ENCODE results near the gene STYK1.

Gene STYK1

DNA sequence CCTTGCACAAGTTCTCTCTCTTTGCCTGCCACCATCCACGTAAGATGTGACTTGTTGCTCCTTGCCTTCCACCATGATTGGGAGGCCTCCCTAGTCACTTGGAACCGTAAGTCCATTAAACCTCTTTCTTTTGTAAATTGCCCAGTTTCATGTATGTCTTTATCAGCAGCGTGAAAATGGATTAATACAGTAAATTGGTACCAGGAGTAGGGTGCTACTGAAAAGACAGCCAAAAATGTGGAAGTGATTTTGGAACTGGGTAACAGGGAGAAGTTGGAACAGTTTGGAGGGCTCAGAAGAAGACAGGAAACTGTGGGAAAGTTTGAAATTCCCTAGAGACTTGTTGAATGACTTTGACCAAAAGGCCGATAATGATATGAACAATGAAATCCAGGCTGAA is 27.9 kb downstream of the STYK1 start:
- in situ Hi-C loops (cut with MboI; ENCODE audit: low pct_unique_long_range_greater_than_20kb, low sequenced_read_pairs, unreplicated experiment), result no loop called here
- no peak for DNase-seq (ENCODE audit: low spot score)
- TF ChIP-seq, protein P1, sequence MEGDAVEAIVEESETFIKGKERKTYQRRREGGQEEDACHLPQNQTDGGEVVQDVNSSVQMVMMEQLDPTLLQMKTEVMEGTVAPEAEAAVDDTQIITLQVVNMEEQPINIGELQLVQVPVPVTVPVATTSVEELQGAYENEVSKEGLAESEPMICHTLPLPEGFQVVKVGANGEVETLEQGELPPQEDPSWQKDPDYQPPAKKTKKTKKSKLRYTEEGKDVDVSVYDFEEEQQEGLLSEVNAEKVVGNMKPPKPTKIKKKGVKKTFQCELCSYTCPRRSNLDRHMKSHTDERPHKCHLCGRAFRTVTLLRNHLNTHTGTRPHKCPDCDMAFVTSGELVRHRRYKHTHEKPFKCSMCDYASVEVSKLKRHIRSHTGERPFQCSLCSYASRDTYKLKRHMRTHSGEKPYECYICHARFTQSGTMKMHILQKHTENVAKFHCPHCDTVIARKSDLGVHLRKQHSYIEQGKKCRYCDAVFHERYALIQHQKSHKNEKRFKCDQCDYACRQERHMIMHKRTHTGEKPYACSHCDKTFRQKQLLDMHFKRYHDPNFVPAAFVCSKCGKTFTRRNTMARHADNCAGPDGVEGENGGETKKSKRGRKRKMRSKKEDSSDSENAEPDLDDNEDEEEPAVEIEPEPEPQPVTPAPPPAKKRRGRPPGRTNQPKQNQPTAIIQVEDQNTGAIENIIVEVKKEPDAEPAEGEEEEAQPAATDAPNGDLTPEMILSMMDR (IDR thresholded peaks at IDR 0.05; ENCODE audit: extremely low read depth, insufficient read depth, missing control alignments), result no peak

DNA sequence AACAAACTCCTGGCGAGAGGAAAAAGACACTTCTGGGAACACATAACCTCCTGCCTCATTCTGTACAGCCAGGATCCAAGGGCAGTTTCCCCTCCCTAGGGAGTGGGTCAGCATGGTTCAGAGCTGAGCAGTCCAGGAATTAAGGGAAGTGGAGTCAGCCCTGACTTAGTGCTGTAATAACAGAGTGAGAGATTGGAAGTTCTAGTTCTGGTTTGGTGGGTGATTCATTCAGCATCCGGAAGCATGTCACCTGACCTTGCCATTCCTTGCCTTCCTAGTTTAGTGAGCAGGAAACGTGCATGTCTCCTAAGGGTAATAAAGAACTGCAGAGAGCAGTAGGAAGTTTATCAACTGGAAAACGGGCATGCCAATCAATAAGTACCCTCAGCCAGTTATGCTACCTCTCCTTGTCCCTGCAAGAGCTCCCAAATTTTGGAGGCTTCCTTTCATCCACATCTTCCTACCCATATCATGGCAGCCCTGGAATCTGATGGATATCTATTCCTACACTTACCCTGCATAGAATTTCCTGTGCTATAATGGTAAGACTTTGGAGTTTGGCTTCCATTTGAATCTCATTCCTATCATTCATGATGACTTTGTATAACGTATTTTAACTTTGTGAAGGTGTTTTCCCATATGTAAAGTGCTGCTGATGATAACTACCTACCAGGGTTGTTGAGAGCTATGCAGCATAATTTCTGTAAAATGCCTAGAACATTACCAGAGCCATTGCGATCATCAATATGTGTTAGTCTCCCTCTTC is 31.9 kb downstream of the STYK1 start:
- TF ChIP-seq, protein P1 (IDR thresholded peaks at IDR 0.05; ENCODE audit: extremely low read depth, insufficient read depth, missing control alignments), result no peak
- in situ Hi-C loops (cut with MboI; ENCODE audit: low pct_unique_long_range_greater_than_20kb, low sequenced_read_pairs, unreplicated experiment), result no loop called here
- DNase-seq (ENCODE audit: low spot score), result no peak

DNA sequence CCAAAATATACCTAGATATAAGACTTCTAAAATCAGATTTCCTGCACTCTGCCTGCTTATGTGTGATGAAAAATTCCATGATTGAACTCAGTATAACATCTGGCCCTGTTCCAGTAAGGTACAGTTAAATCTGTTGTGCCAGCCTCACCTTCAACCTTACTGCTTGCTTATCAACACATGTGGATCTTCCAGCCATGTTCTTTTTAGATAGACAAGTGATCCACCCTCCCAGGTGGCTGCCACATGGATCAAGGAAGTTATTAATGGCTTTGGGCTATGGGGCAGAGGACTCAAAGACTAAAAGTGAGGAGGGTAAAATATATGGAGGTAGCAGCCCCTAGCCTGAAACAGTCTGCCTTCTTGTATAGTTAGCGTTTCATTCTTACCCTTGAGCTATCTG is 35.1 kb downstream of the STYK1 start:
- DNase-seq (ENCODE audit: low spot score), result no peak
- TF ChIP-seq, protein P1 (IDR thresholded peaks at IDR 0.05; ENCODE audit: extremely low read depth, insufficient read depth, missing control alignments), result no peak
- in situ Hi-C loops (cut with MboI; ENCODE audit: low pct_unique_long_range_greater_than_20kb, low sequenced_read_pairs, unreplicated experiment), result no loop called here

DNA sequence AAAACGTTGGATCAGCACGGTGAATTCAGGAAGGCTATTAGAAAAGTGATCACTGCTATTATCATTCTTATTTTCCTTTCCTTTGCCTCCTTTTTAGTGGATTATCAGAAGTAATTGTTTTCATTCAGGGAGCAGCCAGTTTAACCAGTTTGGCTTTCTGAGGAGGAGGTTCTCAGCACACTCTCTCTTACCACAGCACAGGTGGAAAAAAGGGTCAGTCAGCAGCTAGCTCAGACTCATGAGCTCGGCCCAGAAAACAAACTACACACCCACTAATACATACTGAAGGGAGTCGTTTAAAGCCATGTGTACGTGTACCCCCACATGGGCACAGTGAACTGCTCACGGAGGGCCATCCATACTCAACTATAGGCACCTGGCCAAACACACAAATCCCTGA is 37.2 kb downstream of the STYK1 start:
- TF ChIP-seq, protein P1 (IDR thresholded peaks at IDR 0.05; ENCODE audit: extremely low read depth, insufficient read depth, missing control alignments), result no peak
- in situ Hi-C loops (cut with MboI; ENCODE audit: low pct_unique_long_range_greater_than_20kb, low sequenced_read_pairs, unreplicated experiment), result no loop called here
- no peak for DNase-seq (ENCODE audit: low spot score)

DNA sequence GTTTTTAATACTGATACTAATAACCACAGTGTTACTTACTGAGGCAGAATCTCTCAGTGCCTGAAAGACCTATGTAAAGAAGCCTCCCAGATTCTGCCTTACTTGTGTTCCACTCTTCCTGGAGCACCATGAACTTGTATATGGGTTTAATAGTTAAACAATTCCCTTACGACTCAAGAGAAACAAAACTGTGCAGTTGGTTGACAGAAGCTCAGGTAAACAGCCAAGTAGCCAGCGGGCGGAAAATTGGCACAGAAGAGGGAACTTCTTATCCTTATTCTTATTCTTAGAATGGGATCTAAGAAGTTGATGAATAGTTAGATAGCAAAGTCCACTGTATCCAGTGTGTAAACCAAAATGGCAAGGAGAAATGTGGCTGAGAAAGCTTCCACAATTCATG is 37.7 kb downstream of the STYK1 start:
- DNase-seq (ENCODE audit: low spot score), result no peak
- TF ChIP-seq, protein P1 (IDR thresholded peaks at IDR 0.05; ENCODE audit: extremely low read depth, insufficient read depth, missing control alignments), result no peak
- in situ Hi-C loops (cut with MboI; ENCODE audit: low pct_unique_long_range_greater_than_20kb, low sequenced_read_pairs, unreplicated experiment), result no loop called here

DNA sequence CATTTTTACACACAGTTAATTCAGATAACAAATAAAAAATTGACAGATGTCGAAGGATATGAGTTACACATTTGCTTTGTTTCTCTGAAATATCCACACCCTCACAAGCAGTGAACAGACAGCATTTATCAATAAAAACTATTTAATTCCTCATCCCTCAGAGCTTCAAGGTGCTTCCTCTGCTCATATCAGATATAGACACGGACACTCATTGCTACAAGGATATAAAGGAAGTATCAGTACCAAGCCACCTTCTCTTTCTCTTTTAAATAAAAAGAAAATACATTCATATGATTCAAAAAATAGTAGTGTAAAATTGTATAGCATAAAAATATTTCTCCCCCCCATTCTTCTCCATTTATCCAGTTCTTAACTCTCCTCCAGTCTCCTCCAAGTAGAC is 38.5 kb downstream of the STYK1 start:
- TF ChIP-seq, protein P1 (IDR thresholded peaks at IDR 0.05; ENCODE audit: extremely low read depth, insufficient read depth, missing control alignments), result no peak
- DNase-seq (ENCODE audit: low spot score), result no peak
- in situ Hi-C loops (cut with MboI; ENCODE audit: low pct_unique_long_range_greater_than_20kb, low sequenced_read_pairs, unreplicated experiment), result no loop called here

All from GM13977 (cell line).